Epithelial cell of proximal tubule (primary cell): Measurements from ENCODE around the gene TFAP2D. TPM values are rescaled to one million over a fixed set of nuclear protein-coding genes. Genes with fewer than 3 reads are reported as not detected.

ENCODE experiments used
- DNase-seq: peaks from one replicate; pipeline ENCODE4 v3.0.0-alpha.2; 2011; ENCODE audit warnings: low read depth
- H3K4me3 ChIP-seq: 2 replicates; pipeline ENCODE4 v1.5.1; 2011; ENCODE audit warnings: low read depth, mild to moderate bottlenecking, low read length
- total RNA-seq: library from RNA; depleted of rRNA; stranded (reverse); fragments of >200 nt; gene quantifications from 2 replicates; pipeline ENCODE4 v1.2.3, GENCODE V29; 2015
- TF ChIP-seq, protein P1 (sequence below): conservative IDR thresholded peaks from 2 replicates; pipeline ENCODE4 v1.5.1; 2012; ENCODE audit warnings: low read depth, mild to moderate bottlenecking, low read length

Gene TFAP2D
- total RNA-seq, 1 donor from 2014 or later, result not detected

GRCh38 chr6:50699051-50699775 is 14.1 kb upstream of the TFAP2D start:
- TF ChIP-seq, protein P1, sequence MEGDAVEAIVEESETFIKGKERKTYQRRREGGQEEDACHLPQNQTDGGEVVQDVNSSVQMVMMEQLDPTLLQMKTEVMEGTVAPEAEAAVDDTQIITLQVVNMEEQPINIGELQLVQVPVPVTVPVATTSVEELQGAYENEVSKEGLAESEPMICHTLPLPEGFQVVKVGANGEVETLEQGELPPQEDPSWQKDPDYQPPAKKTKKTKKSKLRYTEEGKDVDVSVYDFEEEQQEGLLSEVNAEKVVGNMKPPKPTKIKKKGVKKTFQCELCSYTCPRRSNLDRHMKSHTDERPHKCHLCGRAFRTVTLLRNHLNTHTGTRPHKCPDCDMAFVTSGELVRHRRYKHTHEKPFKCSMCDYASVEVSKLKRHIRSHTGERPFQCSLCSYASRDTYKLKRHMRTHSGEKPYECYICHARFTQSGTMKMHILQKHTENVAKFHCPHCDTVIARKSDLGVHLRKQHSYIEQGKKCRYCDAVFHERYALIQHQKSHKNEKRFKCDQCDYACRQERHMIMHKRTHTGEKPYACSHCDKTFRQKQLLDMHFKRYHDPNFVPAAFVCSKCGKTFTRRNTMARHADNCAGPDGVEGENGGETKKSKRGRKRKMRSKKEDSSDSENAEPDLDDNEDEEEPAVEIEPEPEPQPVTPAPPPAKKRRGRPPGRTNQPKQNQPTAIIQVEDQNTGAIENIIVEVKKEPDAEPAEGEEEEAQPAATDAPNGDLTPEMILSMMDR, result no peak
- DNase-seq, result no peak
- H3K4me3 ChIP-seq, result no peak overlapping the region

DNA sequence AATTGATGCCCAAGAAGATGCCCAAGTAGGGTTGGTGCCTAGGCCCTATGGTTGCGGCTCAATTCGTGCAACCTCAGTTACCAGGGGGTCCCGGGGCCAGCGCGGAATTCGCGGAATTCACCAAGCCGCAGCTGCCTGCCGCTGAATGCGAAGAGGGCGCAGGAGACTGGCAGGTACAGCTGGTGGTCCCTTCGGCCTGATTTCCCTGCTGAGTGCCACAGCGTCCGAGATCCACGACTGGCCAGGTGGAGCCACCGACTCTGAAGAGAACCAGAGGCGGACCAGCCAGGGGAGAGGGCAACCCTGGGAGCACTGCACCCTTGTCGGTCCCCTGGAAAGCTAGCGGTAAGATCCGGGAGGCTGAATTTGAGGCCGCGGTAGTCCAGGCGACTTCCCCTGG is 6.8 kb upstream of the TFAP2D start:
- no peak overlapping the region for H3K4me3 ChIP-seq
- TF ChIP-seq, protein P1, result no peak
- no peak for DNase-seq

GRCh38 chr6:50707191-50707590 is 6.1 kb upstream of the TFAP2D start:
- no peak overlapping the region for H3K4me3 ChIP-seq
- TF ChIP-seq, protein P1, result no peak
- no peak for DNase-seq

- TF ChIP-seq, protein P1, result no peak
- no peak overlapping the region for H3K4me3 ChIP-seq
- no peak for DNase-seq
These were observed 5.5 kb upstream of the TFAP2D start for GRCh38 chr6:50707652-50708300.

DNA sequence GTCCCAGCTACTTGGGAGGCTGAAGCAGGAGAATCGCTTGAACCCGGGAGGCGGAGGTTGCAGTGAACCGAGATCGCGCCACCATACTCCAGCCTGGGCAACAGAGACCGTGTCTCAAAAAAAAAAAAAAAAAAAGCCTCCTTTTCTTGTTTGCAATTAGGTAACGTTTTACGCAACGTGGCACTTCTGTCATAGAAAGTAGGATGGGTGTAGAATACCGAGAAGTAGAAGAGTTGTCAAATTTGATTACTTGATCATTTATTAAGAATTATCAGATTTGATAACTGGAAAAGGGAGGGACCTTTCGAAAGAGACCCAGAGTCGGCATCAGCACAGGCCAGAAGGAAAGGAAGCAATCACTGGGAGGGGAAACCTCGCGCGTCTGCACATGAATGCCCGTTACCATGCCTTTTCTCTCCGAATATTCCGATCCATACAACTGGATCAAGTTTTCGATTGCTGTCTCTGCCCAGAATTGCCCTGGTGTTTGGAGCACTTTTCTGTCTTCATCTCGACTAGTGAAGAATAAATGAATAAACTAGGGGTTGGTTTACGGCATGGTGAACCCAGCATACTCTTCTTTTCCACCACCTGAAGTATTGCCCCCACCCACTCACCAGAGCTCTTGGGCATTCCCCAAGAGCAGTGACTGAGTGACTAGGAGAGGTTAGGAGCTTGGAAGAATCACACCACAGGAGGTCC is 4.5 kb upstream of the TFAP2D start:
- TF ChIP-seq, protein P1, result no peak
- no peak for DNase-seq
- no peak overlapping the region for H3K4me3 ChIP-seq

DNA sequence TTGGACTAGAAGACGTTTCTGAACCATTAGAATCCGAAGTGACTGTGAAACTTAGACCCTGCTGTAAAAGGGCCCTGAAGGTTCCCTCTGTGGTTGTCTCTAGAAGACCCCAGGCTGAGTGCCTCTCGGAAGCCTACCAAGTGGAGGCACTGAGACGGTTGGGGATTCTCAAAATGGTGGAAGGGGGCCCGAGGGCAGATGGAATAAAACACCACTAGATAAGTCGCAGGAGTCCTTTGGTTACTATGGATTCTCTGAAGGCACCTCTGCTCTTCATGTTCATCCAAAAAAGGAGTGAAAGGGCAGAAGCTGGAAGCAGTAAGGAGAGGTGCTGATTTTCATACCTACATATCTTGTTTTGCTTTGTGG is 4.0 kb upstream of the TFAP2D start:
- TF ChIP-seq, protein P1, result no peak
- no peak overlapping the region for H3K4me3 ChIP-seq
- DNase-seq, result no peak
